HG03097 (cell line): ENCODE results near the gene TSNAX.

Source experiments
- ATAC-seq: cut with Tn5 transposase; IDR thresholded peaks from one replicate; pipeline ENCODE4 v1.9.1; 2021; ENCODE audit not compliant: unreplicated experiment, low FRiP score

TSNAX gene

GRCh38 chr1:231517076-231517475 is 11.4 kb upstream of the TSNAX start:
- no peak for ATAC-seq

- no peak for ATAC-seq
Observed at GRCh38 chr1:231518485-231519034, 9.9 kb upstream of the TSNAX start.

GRCh38 chr1:231519166-231519565 is 9.3 kb upstream of the TSNAX start:
- ATAC-seq = no peak

- ATAC-seq = no peak
Observed at GRCh38 chr1:231522038-231522437, 6.4 kb upstream of the TSNAX start.

GRCh38 chr1:231522931-231523642 is 5.4 kb upstream of the TSNAX start:
- ATAC-seq = no peak

GRCh38 chr1:231523816-231524215 is 4.7 kb upstream of the TSNAX start:
- ATAC-seq = no peak

- no peak for ATAC-seq
Observed at GRCh38 chr1:231526536-231526935, 1.9 kb upstream of the TSNAX start.

- peak; percentile 5 for ATAC-seq
Observed at GRCh38 chr1:231527586-231528171, 790 bp upstream of the TSNAX start.

GRCh38 chr1:231533240-231533639 is 4.8 kb downstream of the TSNAX start:
- ATAC-seq = no peak

GRCh38 chr1:231534703-231535159 is 6.3 kb downstream of the TSNAX start:
- ATAC-seq = no peak

GRCh38 chr1:231536099-231536498 is 7.6 kb downstream of the TSNAX start:
- ATAC-seq = no peak

GRCh38 chr1:231540847-231541246 is 12.4 kb downstream of the TSNAX start:
- no peak for ATAC-seq

- no peak for ATAC-seq
Observed at GRCh38 chr1:231541842-231542241, 13.4 kb downstream of the TSNAX start.

GRCh38 chr1:231544943-231545592 is 16.6 kb downstream of the TSNAX start:
- no peak for ATAC-seq

GRCh38 chr1:231546693-231547092 is 18.2 kb downstream of the TSNAX start:
- ATAC-seq = no peak

GRCh38 chr1:231549733-231550447 is 21.4 kb downstream of the TSNAX start:
- ATAC-seq = no peak

GRCh38 chr1:231550448-231550781 is 21.9 kb downstream of the TSNAX start:
- no peak for ATAC-seq

- no peak for ATAC-seq
Observed at GRCh38 chr1:231553320-231553719, 24.9 kb downstream of the TSNAX start.

- ATAC-seq = no peak
Observed at GRCh38 chr1:231554969-231555368, 26.5 kb downstream of the TSNAX start.

GRCh38 chr1:231557411-231557810 is 28.9 kb downstream of the TSNAX start:
- ATAC-seq = no peak
